Measurements from ENCODE around the gene LEPROT. TPM values are rescaled to one million over a fixed set of nuclear protein-coding genes. Genes with fewer than 3 reads are reported as not detected.
"Not testable (repeated sequence)": the region's sequence is repeated elsewhere in the genome, so short reads cannot be mapped to it uniquely, and the experiment has no call there.

The LEPROT gene
- total RNA-seq, 1 experiment from 2014 or later, result 68.7 TPM

- Mint-ChIP-seq H3K36me3 (ENCODE audit: insufficient read depth, unreplicated experiment) (no peaks in the 10 kb centered on the region), H3K4me1 (ENCODE audit: low read depth, unreplicated experiment) (peaks cover 15% of the 10 kb centered on the region), H3K27ac (ENCODE audit: unreplicated experiment) (no peak overlapping the region), H3K27me3 (ENCODE audit: unreplicated experiment) (no peaks in the 10 kb centered on the region), H3K9me3 (ENCODE audit: low read depth, unreplicated experiment) (no peaks in the 10 kb centered on the region), H3K4me3 (ENCODE audit: low read depth, unreplicated experiment) (no peak overlapping the region)
- TF ChIP-seq CTCF (IDR thresholded peaks at IDR 0.05; ENCODE audit: unreplicated experiment), result no peak
- CTCF ChIA-PET, result no interaction called here
- DNase-seq, result no peak
- intact Hi-C loops (cut with micrococcal nuclease; ENCODE audit: unreplicated experiment), result no loop called here
- BruUV-seq (replicated peaks), result no TSS peak
Observed at GRCh38 chr1:65378247-65378946, 42.1 kb upstream of the LEPROT start.

- H3K36me3 Mint-ChIP-seq (ENCODE audit: insufficient read depth, unreplicated experiment); DNase-seq; intact Hi-C loops (cut with micrococcal nuclease; ENCODE audit: unreplicated experiment); CTCF ChIA-PET; H3K4me3 Mint-ChIP-seq (ENCODE audit: low read depth, unreplicated experiment); BruUV-seq (replicated peaks); H3K27ac Mint-ChIP-seq (ENCODE audit: unreplicated experiment); H3K9me3 Mint-ChIP-seq (ENCODE audit: low read depth, unreplicated experiment); H3K27me3 Mint-ChIP-seq (ENCODE audit: unreplicated experiment); H3K4me1 Mint-ChIP-seq (ENCODE audit: low read depth, unreplicated experiment): not testable (repeated sequence)
Observed at GRCh38 chr1:65384426-65384825, 36.0 kb upstream of the LEPROT start.

- H3K36me3 Mint-ChIP-seq (ENCODE audit: insufficient read depth, unreplicated experiment), result no peaks in the 10 kb centered on the region
- CTCF ChIA-PET, result no interaction called here
- no peaks in the 10 kb centered on the region for H3K9me3 Mint-ChIP-seq (ENCODE audit: low read depth, unreplicated experiment)
- DNase-seq, result no peak
- H3K27ac Mint-ChIP-seq (ENCODE audit: unreplicated experiment), result no peak overlapping the region
- no peak for TF ChIP-seq CTCF (IDR thresholded peaks at IDR 0.05; ENCODE audit: unreplicated experiment)
- no peaks in the 10 kb centered on the region for H3K27me3 Mint-ChIP-seq (ENCODE audit: unreplicated experiment)
- no peaks in the 10 kb centered on the region for H3K4me1 Mint-ChIP-seq (ENCODE audit: low read depth, unreplicated experiment)
- intact Hi-C loops (cut with micrococcal nuclease; ENCODE audit: unreplicated experiment), result no loop called here
- BruUV-seq (replicated peaks), result no TSS peak
- H3K4me3 Mint-ChIP-seq (ENCODE audit: low read depth, unreplicated experiment), result no peak overlapping the region
Observed at GRCh38 chr1:65386439-65386838, 34.0 kb upstream of the LEPROT start.

- TF ChIP-seq CTCF (IDR thresholded peaks at IDR 0.05; ENCODE audit: unreplicated experiment), result no peak
- H3K9me3 Mint-ChIP-seq (ENCODE audit: low read depth, unreplicated experiment), result no peaks in the 10 kb centered on the region
- H3K36me3 Mint-ChIP-seq (ENCODE audit: insufficient read depth, unreplicated experiment), result no peaks in the 10 kb centered on the region
- no peak for DNase-seq
- H3K27ac Mint-ChIP-seq (ENCODE audit: unreplicated experiment), result no peak overlapping the region
- intact Hi-C loops (cut with micrococcal nuclease; ENCODE audit: unreplicated experiment), result no loop called here
- no peaks in the 10 kb centered on the region for H3K4me1 Mint-ChIP-seq (ENCODE audit: low read depth, unreplicated experiment)
- no TSS peak for BruUV-seq (replicated peaks)
- CTCF ChIA-PET, result no interaction called here
- no peaks in the 10 kb centered on the region for H3K27me3 Mint-ChIP-seq (ENCODE audit: unreplicated experiment)
- no peak overlapping the region for H3K4me3 Mint-ChIP-seq (ENCODE audit: low read depth, unreplicated experiment)
Observed at GRCh38 chr1:65387821-65388220, 32.6 kb upstream of the LEPROT start.

GRCh38 chr1:65388908-65389695, 31.4 kb upstream of the LEPROT start:
- Mint-ChIP-seq H3K36me3 (ENCODE audit: insufficient read depth, unreplicated experiment) (no peaks in the 10 kb centered on the region), H3K4me3 (ENCODE audit: low read depth, unreplicated experiment) (no peak overlapping the region), H3K27me3 (ENCODE audit: unreplicated experiment) (no peaks in the 10 kb centered on the region), H3K27ac (ENCODE audit: unreplicated experiment) (no peak overlapping the region), H3K4me1 (ENCODE audit: low read depth, unreplicated experiment) (no peaks in the 10 kb centered on the region), H3K9me3 (ENCODE audit: low read depth, unreplicated experiment) (no peaks in the 10 kb centered on the region)
- intact Hi-C loops (cut with micrococcal nuclease; ENCODE audit: unreplicated experiment), result no loop called here
- TF ChIP-seq CTCF (IDR thresholded peaks at IDR 0.05; ENCODE audit: unreplicated experiment), result no peak
- no TSS peak for BruUV-seq (replicated peaks)
- DNase-seq, result no peak
- CTCF ChIA-PET, result no interaction called here

Measured in Calu3 (cell line).